ENCODE data around the gene PSKH1.

The PSKH1 gene

DNA sequence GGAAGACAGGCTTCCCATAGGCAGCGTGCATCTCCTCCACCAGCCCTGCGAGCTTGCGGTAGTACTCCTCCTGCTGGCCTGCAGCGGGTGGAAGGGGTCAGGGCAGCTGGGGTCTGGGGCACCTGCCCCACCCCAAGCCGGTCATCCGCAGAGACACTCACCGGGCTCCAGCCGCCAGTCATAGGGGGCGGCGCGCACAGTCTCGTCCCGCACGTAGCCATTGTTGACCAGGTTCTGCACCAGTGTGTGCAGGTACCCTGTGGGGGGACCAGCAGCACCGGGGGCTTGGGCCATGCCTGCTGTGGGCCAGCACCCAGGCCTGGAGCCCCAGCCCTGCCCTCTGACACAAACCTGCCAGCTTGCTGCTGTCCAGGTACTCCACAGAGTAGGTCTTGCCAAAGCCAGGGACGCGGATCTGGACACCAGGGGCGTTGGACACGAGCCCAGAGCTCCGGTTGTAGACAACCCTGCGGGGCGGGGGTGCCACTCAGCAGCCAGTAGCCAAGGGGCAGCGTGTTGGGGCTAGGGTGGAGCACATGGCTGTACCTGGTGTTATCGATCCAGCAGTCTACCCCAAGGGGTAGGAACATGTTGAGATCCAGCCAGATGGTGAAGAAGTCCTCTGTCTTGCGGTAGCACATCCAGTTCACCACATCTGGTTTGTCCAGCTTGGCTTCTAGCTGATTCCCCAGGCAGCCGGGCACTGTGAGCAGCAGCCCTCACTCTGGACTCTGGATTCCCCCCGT is 49.6 kb downstream of the PSKH1 start:
- no peak for DNase-seq

GRCh38 chr16:67943256-67943618 is 50.2 kb downstream of the PSKH1 start:
- no peak for DNase-seq

GRCh38 chr16:67943619-67944504 is 50.8 kb downstream of the PSKH1 start, which contains the start of gene LCAT:
TSS of gene LCAT (minus strand) at chr16:67944120. CDS start at chr16:67944101, 19 bp downstream.
- DNase-seq: no peak

- no peak for DNase-seq
Measured at GRCh38 chr16:67944690-67945391, 51.8 kb downstream of the PSKH1 start.

- DNase-seq: no peak
Measured at GRCh38 chr16:67945392-67945933, 52.4 kb downstream of the PSKH1 start.

GRCh38 chr16:67946128-67946569 is 53.1 kb downstream of the PSKH1 start:
- no peak for DNase-seq

DNA sequence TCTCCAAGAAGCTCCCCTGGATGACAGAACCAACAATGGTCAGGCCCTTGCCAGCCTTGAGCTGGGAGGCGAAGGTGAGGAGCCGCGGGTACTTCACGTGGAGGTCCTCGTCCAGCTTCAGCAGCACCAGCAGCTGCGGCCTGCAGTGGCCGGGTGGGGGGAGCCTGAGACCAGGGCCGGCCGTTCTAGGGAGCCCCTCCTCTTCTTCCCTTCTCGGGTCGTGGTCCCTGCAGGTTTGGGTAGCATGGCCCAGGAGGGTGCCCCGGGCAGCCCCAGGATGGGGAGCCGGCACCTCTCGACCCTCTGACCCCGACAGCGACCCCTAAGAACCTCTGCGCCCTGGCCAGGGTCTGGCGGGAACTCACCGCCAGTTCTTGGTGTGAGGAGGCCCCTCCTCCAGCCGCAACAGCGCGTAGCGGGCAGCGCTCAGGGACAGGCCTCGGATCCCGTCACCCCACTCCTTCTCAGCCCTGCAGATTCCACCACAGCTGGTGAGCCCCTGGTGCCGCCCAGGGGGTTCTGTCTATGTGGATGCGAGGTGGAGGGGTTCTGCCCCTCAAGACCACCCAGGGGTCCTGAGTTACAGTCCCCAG is 54.0 kb downstream of the PSKH1 start:
- no peak for DNase-seq

- DNase-seq: no peak
Measured at GRCh38 chr16:67948015-67948414, 55.0 kb downstream of the PSKH1 start.

DNA sequence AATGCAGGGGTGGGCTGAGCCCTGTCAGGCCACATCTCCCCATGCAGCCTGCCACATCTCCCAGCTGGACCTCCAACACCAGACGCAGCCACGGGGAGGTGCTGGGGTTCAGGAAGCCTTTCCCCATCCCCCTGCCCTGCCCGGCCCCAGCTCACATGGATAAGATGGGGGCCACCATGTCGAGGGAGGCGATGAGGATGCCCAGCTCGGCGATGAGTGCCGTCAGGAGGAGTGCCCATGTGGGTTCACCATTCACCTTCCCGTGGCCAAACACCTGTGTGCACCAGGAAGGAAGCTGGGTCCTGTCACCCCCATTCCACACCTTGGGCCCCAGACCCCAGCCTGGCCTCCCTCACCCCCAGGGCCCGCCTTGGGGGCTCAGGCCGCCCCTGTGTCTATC is 56.6 kb downstream of the PSKH1 start:
- no peak for DNase-seq

DNA sequence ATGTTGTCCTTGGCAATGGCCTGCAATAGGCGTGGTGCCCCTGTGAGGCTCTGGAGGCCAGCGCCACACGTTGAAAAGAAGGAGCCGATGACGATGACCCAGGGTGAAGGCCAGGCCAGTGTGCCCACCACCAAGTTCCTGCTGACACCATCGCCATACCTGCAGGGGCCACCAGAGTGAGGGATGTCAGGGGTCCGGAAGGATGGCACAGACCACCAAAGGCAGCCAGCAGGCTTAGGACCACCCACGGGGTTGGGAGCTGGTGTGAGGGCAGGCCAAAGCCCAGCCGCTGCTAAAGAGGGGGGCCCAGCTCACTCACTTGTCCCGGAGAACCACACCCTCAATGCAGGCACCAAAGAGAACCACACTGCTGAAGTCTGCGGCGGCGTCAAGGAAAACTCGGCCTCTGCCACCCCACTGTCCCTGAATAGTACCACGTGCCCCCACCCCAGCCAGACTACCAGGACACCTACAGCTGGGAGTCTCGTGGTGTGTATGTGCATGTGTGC is 57.3 kb downstream of the PSKH1 start:
- DNase-seq: no peak

GRCh38 chr16:67951485-67951884 is 58.4 kb downstream of the PSKH1 start:
- no peak for DNase-seq

DNA sequence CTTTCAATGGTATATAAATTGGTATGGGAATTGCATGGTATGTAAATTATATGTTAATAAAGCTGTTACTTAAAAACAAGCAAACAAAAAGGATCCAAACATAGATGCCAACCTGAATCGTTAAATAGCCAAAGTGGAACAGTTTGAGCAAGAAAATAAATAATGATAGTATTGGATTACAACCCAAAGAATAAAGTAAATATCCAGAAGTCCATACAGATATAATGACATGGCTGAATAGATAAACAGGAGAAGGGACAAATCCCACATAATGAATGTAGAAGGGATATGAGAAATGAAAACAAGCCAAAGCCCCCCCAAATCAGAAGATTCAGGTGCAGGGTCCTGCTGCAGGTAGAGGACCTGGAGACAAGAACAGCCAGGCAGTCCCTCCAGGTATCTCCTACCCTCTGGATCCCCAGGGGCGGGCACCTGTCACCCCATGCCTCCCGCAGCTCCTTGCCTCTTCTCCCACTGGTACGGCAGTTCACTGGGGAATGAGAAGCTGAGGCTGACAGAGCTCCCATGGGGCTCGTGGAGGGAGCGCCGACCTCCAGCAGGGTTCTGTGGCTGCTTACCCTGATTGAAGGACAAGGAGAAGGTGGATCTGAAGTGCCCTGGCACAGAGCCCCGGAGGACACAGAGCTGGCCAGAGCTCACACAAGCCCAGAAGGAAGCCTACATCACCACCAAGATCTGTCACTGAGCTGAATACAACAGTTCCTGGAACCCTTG is 60.8 kb downstream of the PSKH1 start:
- DNase-seq: no peak

DNA sequence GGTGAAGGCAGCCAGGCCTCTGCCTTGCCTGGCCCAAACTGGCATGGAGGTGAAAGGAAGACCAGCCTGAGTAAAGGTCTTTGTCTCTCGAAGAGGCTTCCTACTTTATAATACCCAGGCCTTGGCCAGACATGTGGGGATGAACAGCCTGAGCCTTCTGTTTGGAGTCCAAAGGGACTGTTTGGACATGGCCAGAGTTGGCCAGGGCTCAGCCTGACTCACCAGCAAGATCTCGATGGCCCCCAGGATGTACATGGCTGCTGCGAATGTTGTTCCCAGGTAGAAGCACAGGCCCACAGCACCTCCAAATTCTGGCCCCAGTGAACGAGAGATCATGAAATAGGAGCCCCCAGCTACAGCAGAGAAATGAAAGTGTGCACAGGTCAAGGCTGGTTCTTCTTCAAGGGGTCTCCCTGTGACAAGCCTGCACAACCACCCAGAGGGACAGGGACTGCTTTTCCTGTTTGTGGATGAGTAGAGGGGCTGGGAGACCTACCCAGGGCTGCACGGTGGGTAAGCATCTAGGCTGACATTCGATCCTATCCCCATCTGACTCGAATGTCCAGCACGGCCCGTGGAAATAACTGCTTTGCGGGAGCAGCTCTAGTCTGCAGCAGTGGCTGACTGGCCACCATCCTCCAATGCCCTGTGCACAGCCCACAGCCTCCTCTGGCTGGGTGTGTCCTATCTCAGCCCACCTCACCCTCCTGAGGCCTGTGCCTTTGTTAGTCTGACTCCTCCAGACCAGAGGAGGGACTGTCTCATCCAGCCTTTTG is 61.6 kb downstream of the PSKH1 start:
- DNase-seq: no peak

DNA sequence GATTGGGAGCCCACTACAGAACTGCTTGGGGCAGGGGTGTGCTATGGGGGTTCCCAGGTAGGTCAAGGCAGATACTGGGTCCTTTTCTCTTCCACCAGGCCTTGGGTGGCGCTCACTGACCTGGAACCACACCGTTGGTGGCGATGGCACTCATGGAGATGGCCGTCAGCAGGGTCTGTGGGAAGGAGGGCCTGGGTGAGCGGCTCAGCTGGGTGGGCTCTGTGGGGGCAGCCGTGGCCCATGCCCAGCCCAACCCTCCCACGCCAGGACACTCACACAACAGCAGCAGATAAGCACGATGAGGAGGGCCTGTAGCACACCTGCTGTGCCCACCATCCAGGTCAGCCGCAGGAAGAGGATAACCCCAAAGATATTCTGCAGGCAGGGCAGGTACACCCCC is 64.6 kb downstream of the PSKH1 start:
- DNase-seq: no peak

- no peak for DNase-seq
Measured at GRCh38 chr16:67959536-67960329, 66.7 kb downstream of the PSKH1 start.

GRCh38 chr16:67961551-67961957 is 68.5 kb downstream of the PSKH1 start:
- DNase-seq: no peak

DNA sequence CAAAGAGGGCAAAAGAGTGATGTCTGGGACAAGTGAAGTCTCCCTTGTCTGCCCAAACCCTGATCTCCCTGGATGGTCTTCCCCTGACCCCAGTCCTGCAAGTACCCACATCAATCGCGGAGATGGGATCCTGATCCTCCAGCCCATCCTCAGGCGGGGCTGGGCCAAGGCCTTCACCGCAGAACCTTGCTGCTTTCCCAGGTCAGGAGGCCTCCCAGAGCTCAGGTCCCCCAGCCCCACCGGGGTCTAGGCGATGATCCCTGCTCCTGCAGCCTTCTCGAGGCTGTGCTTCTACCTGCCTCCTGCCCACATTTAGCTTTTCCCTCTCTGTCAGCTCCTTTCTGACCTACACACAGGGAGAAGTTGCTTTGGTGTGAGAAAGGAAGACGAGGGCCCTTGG is 69.1 kb downstream of the PSKH1 start:
- no peak for DNase-seq

- DNase-seq: no peak
Measured at GRCh38 chr16:67963292-67963661, 70.2 kb downstream of the PSKH1 start.

DNA sequence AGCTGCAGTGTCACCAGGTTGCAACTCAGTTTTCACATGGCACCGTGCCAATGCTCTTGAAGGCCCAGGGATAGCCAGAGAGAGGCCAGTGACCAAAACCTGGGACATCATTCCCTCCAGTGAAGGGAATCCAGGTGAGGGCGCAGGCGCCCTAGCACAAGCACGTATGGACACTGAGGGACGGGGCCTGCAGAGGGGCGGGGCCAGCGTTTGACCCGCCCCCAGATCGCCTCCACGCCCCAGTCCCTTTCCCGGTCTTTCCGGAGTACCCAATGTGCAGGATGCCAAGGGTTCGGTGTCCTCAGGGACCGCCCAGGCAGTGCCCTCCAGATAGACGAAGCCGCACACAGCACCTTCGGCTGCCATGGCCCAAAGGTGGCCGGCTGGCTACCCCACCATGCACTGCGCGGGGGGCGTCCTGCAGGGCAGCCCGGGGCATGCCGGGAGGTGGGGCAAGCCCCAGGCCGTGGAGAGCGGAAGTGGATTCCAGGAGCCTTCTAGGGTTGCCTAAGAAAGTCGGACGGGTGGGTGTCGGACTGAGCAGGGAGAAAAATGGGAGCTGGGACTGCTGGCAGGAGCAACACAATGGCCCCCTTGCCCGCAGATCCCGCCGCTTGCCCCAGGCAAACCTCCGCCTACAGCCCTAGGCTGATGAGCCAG is 70.7 kb downstream of the PSKH1 start:
- DNase-seq: peak; percentile 34
